Left ventricle myocardium inferior (tissue), 1 donor: ENCODE data around the gene POLA2. TPM values are rescaled to one million over a fixed set of nuclear protein-coding genes. Genes with fewer than 3 reads are reported as not detected.

ENCODE experiments used
- DNase-seq: peaks from one replicate; pipeline ENCODE4 v3.0.0-alpha.2; 2020
- H3K27ac ChIP-seq: fragments of 200-600 bp; replicated peaks from 2 replicates; pipeline ENCODE4 v1.8.0; 2021
- H3K27me3 ChIP-seq: fragments of 200-600 bp; 2 replicates; pipeline ENCODE4 v1.8.0; 2021; ENCODE audit warnings: low read depth
- H3K36me3 ChIP-seq: fragments of 200-600 bp; 2 replicates; pipeline ENCODE4 v1.8.0; 2021
- H3K4me1 ChIP-seq: fragments of 200-600 bp; 2 replicates; pipeline ENCODE4 v1.8.0; 2021
- H3K4me3 ChIP-seq: fragments of 200-600 bp; 2 replicates; pipeline ENCODE4 v1.8.0; 2021; ENCODE audit warnings: mild to moderate bottlenecking, moderate library complexity
- H3K9me3 ChIP-seq: fragments of 200-600 bp; replicated peaks from 2 replicates; pipeline ENCODE4 v1.8.0; 2021
- intact Hi-C: fragments of 100-400 bp; cut with micrococcal nuclease; formaldehyde crosslinking; loops from one replicate; pipeline ENCODE4 v1.11.0; 2022
- total RNA-seq: library from RNA; stranded (reverse); fragmentation: NEBNext Ultra II Directional; extraction: Animal tissue kit (Norgen Biotek cat#: 25700); gene quantifications from one replicate; pipeline ENCODE4 v1.2.1, GENCODE V29; 2021
- TF ChIP-seq, protein P1 (sequence below): fragments of 200-600 bp; IDR thresholded peaks from 2 replicates; pipeline ENCODE4 v1.8.0; 2021; ENCODE audit warnings: antibody characterized with exemption, mild to moderate bottlenecking, borderline replicate concordance
- donor health status: DM: no; HTN: yes; CAD: no; lungs with severe emphysema.

Gene POLA2
- total RNA-seq, 1 donor from 2014 or later: 3.8 TPM

DNA sequence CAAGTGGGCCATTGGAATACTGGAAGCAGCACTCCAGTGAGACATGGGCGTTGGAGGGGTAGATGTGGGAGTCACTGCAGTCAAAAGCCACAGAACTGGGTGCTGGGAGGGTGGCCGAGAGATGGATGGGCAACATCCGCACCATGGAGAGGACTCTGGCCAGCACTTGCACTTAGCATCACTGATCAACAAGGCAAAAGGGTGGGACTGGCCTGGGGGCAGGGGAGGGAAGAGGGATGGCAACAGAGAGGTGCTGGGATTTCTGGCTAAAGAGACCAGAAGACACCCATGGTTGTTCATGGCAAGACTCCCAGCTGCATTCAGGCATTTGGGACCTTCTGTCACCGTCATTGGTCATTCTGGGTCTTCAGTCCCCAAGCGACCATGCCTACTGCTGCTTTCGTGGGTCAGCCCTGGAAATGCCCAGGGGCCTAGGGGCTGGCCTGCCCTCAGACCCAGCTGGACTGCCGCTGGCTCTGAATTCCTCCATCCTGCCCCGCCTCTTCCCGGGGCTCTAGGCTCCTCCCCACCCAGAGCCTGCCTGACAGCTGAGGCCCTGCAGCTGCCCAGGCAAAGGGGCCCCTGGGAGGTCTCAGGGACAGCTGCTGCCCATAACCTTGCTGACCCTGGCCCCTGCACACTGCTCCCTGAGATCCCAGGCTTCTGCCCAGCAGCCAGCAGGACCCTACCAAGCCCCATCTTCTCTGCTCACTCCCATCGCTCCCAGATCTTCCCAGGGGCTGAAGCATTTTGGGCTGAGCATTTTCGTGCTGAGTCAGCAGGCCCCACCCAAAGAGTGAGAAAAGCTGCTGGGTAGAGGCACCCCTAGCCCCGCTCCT lies 39.9 kb downstream of the POLA2 start:
- TF ChIP-seq, protein P1, sequence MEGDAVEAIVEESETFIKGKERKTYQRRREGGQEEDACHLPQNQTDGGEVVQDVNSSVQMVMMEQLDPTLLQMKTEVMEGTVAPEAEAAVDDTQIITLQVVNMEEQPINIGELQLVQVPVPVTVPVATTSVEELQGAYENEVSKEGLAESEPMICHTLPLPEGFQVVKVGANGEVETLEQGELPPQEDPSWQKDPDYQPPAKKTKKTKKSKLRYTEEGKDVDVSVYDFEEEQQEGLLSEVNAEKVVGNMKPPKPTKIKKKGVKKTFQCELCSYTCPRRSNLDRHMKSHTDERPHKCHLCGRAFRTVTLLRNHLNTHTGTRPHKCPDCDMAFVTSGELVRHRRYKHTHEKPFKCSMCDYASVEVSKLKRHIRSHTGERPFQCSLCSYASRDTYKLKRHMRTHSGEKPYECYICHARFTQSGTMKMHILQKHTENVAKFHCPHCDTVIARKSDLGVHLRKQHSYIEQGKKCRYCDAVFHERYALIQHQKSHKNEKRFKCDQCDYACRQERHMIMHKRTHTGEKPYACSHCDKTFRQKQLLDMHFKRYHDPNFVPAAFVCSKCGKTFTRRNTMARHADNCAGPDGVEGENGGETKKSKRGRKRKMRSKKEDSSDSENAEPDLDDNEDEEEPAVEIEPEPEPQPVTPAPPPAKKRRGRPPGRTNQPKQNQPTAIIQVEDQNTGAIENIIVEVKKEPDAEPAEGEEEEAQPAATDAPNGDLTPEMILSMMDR: no peak
- H3K36me3 ChIP-seq: no peaks in the 10 kb centered on the region
- H3K4me1 ChIP-seq: peaks cover 53% of the 10 kb centered on the region
- H3K27me3 ChIP-seq: no peaks in the 10 kb centered on the region
- peak overlapping the region; percentile 5 for H3K4me3 ChIP-seq
- no peaks in the 10 kb centered on the region for H3K9me3 ChIP-seq
- intact Hi-C loops: no loop called here
- peak; percentile 78 for DNase-seq
- H3K27ac ChIP-seq: peak overlapping the region; percentile 75

DNA sequence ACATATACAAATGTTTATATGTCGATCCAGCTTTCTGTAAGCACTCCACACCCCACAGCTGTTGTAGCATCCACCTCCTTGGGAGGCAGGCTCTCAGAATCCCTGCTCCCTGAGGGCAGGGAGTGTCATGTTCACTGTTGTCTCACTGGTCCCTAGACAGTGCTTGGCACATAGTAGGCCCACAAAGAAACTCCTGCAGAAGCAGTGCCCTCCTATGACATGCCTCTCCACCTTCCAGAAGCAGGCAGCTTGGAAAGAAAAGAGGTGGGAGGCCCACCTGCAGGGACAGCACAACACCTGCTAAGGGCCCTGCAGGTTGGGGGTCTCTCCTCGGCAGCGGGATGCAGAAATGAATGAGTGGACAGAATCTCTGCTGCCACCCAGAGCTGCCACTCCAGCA lies 41.8 kb downstream of the POLA2 start:
- Histone ChIP-seq H3K9me3 (no peaks in the 10 kb centered on the region), H3K4me3 (no peak overlapping the region), H3K4me1 (peaks cover 47% of the 10 kb centered on the region), H3K27ac (no peak overlapping the region), H3K27me3 (no peaks in the 10 kb centered on the region), H3K36me3 (no peaks in the 10 kb centered on the region)
- intact Hi-C loops: no loop called here
- DNase-seq: no peak
- TF ChIP-seq, protein P1: no peak

DNA sequence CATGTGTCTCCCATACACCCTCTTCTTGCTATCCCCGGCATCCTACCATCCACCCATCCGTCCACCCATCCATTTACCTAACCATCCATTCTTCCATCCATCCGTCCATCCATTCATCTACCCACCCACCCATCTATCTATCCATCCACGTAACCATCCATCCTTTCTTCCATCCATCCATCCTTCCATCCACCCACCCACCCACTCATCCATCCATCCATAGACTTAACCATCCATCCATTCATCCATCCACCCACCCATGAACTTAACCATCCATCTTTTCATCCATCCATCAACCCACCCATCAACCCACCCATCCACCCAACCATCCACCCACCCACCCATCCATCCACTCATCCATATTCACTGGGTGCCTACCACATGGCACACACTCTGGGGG lies 42.3 kb downstream of the POLA2 start:
- H3K4me3 ChIP-seq: no peak overlapping the region
- no peaks in the 10 kb centered on the region for H3K9me3 ChIP-seq
- no peak overlapping the region for H3K27ac ChIP-seq
- H3K36me3 ChIP-seq: no peaks in the 10 kb centered on the region
- no peak for DNase-seq
- TF ChIP-seq, protein P1: no peak
- peaks cover 47% of the 10 kb centered on the region for H3K4me1 ChIP-seq
- intact Hi-C loops: no loop called here
- no peaks in the 10 kb centered on the region for H3K27me3 ChIP-seq

GRCh38 chr11:65304613-65305012 lies 42.9 kb downstream of the POLA2 start:
- H3K9me3 ChIP-seq: no peaks in the 10 kb centered on the region
- DNase-seq: no peak
- no peak overlapping the region for H3K4me3 ChIP-seq
- TF ChIP-seq, protein P1: no peak
- intact Hi-C loops: no loop called here
- no peaks in the 10 kb centered on the region for H3K27me3 ChIP-seq
- H3K4me1 ChIP-seq: peaks cover 47% of the 10 kb centered on the region
- peak overlapping the region; percentile 50 for H3K27ac ChIP-seq
- no peaks in the 10 kb centered on the region for H3K36me3 ChIP-seq

- Histone ChIP-seq H3K4me1 (peaks cover 55% of the 10 kb centered on the region), H3K9me3 (no peaks in the 10 kb centered on the region), H3K36me3 (no peaks in the 10 kb centered on the region), H3K4me3 (no peak overlapping the region), H3K27ac (peak overlapping the region; percentile 50), H3K27me3 (no peaks in the 10 kb centered on the region)
- TF ChIP-seq, protein P1: no peak
- intact Hi-C loops: no loop called here
- DNase-seq: no peak
Measured at GRCh38 chr11:65305501-65306268, 43.9 kb downstream of the POLA2 start.
